Nucleus accumbens (tissue), 56 donors: ENCODE results near the gene LPCAT3.
A peak's percentile ranks its signal among the peaks of the same experiment; 100 is the strongest.

ENCODE experiments used
- DNase-seq, 56 donors: peaks; one replicate each; lab custom pipeline; 2025; lab: John Stamatoyannopoulos, UW

The LPCAT3 gene

GRCh38 chr12:6943389-6943721, 74.9 kb downstream of the LPCAT3 start:
- peak; percentile 26 to 97 (median 79) for DNase-seq

DNA sequence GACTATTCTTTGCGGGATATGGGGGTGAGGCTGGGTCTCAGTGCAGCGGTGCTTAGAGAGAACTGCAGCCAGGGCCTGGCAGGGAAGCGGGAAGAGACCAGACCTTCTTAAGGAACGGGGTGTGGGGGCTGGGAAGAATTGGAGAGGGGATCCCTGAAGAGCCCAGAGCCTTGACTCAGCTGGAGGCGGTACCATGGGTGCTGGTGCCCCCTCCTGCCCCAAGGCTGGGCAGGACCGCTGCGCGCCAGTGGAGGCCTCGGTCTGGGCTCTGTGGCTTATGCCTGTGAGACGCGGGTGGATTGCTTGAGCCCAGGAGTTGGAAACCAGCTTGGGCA, 76.0 kb downstream of the LPCAT3 start:
- DNase-seq, result peak in 1 of 56 donors; percentile 34

DNA sequence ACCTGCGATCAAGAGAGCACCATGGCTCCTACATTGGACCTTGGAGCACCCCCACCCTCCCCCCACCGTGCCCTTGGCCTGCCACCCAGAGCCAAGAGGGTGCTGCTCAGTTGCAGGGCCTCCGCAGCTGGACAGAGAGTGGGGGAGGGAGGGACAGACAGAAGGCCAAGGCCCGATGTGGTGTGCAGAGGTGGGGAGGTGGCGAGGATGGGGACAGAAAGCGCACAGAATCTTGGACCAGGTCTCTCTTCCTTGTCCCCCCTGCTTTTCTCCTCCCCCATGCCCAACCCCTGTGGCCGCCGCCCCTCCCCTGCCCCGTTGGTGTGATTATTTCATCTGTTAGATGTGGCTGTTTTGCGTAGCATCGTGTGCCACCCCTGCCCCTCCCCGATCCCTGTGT, 76.5 kb downstream of the LPCAT3 start:
- DNase-seq, result no peak

DNA sequence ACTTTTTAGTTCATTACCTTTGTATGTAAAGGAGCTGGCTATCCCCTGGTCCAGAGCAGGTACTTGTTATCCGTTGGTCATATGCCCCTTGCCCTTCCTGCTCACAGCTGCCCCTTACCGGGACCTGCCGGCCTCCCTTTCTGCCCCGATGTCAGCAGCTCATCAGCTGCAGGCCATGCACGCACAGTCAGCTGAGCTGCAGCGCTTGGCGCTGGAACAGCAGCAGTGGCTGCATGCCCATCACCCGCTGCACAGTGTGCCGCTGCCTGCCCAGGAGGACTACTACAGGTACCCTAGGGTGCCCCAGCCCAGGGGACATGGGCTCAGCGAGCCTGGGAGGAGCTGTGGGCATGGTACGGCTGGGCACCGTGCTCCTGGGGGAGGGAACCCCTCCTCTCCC, 77.0 kb downstream of the LPCAT3 start:
- DNase-seq, result peak in 1 of 56 donors; percentile 43

- DNase-seq, result no peak
Measured at GRCh38 chr12:6939191-6939540, 79.1 kb downstream of the LPCAT3 start.

- DNase-seq, result peak in 2 of 56 donors; percentile 55 to 66
Measured at GRCh38 chr12:6938353-6939190, 79.7 kb downstream of the LPCAT3 start.

GRCh38 chr12:6937481-6938352, 80.6 kb downstream of the LPCAT3 start:
- peak; percentile 54 to 96 (median 86) for DNase-seq

DNA sequence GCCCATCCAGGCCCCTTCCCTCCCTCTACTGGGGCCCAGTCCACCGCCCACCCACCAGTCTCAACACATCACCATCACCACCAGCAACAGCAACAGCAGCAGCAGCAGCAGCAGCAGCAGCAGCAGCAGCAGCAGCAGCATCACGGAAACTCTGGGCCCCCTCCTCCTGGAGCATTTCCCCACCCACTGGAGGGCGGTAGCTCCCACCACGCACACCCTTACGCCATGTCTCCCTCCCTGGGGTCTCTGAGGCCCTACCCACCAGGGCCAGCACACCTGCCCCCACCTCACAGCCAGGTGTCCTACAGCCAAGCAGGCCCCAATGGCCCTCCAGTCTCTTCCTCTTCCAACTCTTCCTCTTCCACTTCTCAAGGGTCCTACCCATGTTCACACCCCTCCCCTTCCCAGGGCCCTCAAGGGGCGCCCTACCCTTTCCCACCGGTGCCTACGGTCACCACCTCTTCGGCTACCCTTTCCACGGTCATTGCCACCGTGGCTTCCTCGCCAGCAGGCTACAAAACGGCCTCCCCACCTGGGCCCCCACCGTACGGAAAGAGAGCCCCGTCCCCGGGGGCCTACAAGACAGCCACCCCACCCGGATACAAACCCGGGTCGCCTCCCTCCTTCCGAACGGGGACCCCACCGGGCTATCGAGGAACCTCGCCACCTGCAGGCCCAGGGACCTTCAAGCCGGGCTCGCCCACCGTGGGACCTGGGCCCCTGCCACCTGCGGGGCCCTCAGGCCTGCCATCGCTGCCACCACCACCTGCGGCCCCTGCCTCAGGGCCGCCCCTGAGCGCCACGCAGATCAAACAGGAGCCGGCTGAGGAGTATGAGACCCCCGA, 81.4 kb downstream of the LPCAT3 start:
- DNase-seq, result peak in 10 of 56 donors; percentile 20 to 52 (median 46)

- DNase-seq, result no peak
Measured at GRCh38 chr12:6936194-6936635, 82.1 kb downstream of the LPCAT3 start.

DNA sequence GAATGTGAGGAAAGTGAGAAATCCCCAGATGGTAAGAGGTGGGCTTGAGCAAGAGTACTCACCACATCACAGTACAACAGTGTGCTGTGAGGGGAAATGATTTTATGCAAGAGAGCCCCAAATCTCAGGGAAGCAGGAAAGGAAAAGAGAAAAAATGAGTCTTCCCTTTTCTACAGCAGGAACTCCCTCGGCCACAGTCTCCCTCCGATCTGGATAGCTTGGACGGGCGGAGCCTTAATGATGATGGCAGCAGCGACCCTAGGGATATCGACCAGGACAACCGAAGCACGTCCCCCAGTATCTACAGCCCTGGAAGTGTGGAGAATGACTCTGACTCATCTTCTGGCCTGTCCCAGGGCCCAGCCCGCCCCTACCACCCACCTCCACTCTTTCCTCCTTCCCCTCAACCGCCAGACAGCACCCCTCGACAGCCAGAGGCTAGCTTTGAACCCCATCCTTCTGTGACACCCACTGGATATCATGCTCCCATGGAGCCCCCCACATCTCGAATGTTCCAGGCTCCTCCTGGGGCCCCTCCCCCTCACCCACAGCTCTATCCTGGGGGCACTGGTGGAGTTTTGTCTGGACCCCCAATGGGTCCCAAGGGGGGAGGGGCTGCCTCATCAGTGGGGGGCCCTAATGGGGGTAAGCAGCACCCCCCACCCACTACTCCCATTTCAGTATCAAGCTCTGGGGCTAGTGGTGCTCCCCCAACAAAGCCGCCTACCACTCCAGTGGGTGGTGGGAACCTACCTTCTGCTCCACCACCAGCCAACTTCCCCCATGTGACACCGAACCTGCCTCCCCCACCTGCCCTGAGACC, 82.7 kb downstream of the LPCAT3 start:
- no peak for DNase-seq

DNA sequence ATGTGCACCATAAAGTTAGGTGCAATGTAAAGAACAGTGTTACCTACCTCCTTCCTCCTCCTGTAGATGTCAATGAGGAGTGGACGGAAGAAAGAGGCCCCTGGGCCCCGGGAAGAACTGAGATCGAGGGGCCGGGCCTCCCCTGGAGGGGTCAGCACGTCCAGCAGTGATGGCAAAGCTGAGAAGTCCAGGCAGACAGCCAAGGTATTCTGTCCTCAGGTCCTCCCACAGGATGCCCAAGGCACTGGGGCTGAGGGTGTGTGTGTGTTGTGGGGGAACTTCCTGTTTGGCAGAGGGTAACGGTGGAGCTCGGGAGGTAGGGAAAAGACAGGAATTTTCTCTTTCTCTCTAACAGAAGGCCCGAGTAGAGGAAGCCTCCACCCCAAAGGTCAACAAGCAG, 84.2 kb downstream of the LPCAT3 start:
- no peak for DNase-seq

DNA sequence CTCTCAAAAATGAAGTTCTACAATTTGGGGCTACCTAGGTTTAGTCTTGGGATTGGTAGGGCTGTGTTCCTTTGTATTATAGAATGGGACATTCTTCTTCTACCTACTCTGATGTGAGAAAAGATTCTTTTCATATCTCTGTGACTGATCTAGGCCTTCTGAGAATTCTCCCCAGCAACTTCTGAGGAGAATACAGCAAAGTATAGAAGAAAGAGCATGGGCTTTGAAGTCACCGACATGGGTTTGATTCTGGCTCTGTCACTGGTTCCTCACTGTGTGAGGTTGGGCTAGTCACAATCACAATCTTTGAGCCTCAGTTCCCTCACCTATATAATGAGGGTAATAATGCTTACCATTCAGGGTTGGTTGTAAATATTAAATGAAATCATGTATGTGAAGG, 85.5 kb downstream of the LPCAT3 start:
- DNase-seq, result no peak

DNA sequence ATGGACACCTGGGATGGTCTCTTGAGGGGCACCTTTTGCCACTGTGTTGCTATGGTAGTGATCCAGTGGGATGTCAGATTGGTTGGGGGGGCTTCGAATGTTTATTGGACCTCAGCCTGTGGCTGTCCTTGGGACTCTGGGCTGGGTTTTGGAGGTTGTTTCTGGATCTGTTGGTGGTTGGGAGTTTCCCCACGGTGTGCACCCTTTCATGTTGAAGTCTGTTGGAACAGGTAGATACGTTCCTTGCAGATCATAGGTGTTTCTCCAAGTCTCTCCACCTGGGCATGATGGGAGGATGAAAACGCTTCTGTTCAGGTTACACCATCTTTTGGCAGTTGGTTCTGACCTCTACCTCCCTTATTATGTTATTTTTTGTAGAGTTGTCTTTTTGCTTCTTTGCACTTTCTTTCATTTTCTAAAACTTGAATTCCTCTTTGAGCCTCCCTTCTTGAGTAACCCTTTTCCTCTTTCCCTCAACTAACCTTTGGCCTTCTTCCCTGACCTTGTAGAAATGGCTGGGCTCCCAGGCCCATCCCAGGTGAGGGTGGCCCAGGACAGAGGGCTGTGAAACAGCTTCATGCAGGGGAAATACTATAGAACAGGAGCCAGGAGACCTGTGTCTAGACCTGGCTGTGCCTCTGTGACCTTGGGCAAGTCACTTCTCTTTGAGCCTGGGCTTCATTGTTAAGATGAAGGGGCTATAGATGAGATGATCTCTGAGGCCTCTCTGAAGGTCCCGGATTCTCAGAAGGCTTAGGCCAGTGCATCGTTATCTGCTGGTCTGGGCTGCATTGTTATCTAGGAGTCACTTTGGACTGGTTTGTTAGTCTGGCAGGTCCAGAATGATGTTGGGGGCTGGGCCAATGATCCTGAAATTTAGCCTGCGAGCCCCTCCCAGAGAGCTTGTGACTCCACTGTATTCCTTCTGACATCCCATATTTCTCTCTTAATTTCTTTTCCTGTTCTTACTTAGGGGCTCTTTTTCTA, 88.5 kb downstream of the LPCAT3 start:
- no peak for DNase-seq

- peak in 6 of 56 donors; percentile 20 to 55 (median 42) for DNase-seq
Measured at GRCh38 chr12:6928703-6929407, 89.4 kb downstream of the LPCAT3 start.

DNA sequence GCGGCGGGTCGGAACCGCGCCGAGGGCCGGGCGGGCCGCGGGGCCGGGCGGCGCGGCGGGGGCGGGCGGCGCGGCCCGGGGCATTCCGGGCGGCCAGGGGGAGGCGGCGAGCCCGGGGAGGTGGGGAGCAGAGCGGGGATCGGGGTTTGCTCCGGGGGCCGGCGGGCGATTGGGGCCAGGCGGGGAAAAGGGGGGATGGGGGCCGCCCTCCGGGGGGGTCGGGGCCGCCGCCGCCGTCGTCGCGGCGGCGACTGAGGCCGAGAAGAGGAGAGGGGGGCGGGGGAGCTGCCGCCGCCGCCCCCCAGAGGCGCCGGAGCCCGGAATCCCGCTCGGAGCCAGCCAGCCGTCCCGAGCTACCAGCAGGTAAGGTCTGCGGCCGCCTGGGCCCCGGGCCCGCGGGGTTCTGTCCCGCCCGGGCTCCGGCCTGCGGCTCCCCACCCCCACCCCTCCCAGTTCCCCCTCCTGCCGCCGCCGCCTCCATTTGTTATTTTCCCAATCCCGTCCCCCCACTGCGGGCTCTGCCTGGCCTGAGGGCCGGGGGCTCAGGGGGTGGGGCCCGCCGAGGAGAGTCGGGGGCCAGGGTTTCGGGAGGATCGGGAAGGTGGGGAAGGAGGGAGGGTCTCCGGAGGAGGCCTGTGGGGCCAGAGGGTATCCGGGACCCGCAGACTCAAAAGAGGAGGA, 90.1 kb downstream of the LPCAT3 start:
- DNase-seq, result peak in 12 of 56 donors; percentile 16 to 64 (median 43)

DNA sequence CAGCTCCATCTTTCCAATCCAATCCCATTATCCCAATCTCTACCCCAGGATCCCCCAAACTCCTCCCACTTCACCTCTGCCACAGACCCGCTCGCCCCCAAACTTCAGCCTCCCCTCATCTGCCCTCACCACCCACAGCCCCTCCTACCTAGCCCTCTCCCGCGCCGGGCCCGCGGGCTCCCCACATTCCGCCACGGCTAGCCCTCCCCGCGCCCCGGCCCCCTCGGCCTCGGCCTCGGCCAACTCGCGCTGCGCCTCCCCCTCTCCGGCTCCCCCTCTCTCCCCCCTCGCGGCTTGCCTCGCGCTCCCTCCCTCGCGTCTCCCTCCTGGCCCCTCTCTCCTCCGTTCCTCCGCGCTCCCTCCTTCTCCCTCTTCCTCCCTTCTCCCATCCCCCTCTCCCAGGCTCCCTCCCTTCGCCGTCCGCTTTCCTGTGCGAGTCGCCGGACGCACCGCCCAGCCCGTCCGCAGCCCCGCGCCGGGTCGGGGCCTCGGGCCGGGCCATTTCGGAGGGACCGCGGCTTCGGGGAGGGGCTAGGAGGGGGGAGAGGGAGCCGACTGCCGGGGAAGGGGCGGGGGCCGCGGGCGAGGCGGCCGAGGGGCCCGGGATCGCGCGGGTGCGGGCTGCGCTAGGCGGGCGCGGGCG, 90.8 kb downstream of the LPCAT3 start, which contains the start of gene ATN1:
TSS of gene ATN1 (plus strand) at position 581 of the 643 bp plus-strand sequence. CDS start 6,043 bp downstream, outside the sequence.
- peak in 54 of 56 donors; percentile 21 to 91 (median 77) for DNase-seq
